OCI-LY3 (cell line): ENCODE data around the gene PHLDA2.

Experiments used
- CTCF ChIP-seq: fragments of 200-600, 300-600 bp; sonication (generic); IDR thresholded peaks from 2 replicates; pipeline ENCODE4 v1.5.1; 2014; ENCODE audit warnings: antibody characterized with exemption, low read length, low read depth
- EZH2phosphoT487 ChIP-seq: fragments of 200-600 bp; shearing (Covaris generic); IDR thresholded peaks from 2 replicates; pipeline ENCODE4 v1.6.1; 2018; ENCODE audit warnings: antibody characterized with exemption, mixed run types, low read depth

- no peak for TF ChIP-seq CTCF
- no peak for TF ChIP-seq EZH2phosphoT487
These were observed 50.4 kb downstream of the PHLDA2 start for GRCh38 chr11:2878782-2879181.
